Brain microvascular endothelial cell (primary cell): ENCODE data around the gene ZBTB6.

Source experiments
- DNase-seq: peaks from one replicate; pipeline ENCODE4 v3.0.0-alpha.2; 2020
- H3K27ac ChIP-seq: fragments of 250-450 bp; sonication (Bioruptor Pico); 2 replicates; pipeline ENCODE4 v1.5.1; 2020; ENCODE audit warnings: mild to moderate bottlenecking, moderate library complexity
- H3K27me3 ChIP-seq: fragments of 250-450 bp; sonication (Bioruptor Pico); replicated peaks from 2 replicates; pipeline ENCODE4 v1.5.1; 2020; ENCODE audit warnings: mild to moderate bottlenecking
- H3K36me3 ChIP-seq: fragments of 250-450 bp; sonication (Bioruptor Pico); replicated peaks from 2 replicates; pipeline ENCODE4 v1.5.1; 2020; ENCODE audit warnings: mild to moderate bottlenecking
- H3K4me3 ChIP-seq: 2 replicates; pipeline ENCODE4 v1.5.1; 2011; ENCODE audit warnings: low read depth, mild to moderate bottlenecking, control low read depth, low read length, moderate library complexity
- in situ Hi-C: cut with HindIII; loops from 2 replicates; pipeline ENCODE4 v1.10.0; 2017; ENCODE audit warnings: low sequenced_read_pairs, low pct_ligation_motif_present
- TF ChIP-seq, protein P1 (sequence below): IDR thresholded peaks from 2 replicates; pipeline ENCODE4 v1.5.1; 2011; ENCODE audit warnings: low read depth, mild to moderate bottlenecking, moderate library complexity, low read length, control low read depth, inconsistent platforms; ENCODE audit errors: missing control alignments

ZBTB6 gene

DNA sequence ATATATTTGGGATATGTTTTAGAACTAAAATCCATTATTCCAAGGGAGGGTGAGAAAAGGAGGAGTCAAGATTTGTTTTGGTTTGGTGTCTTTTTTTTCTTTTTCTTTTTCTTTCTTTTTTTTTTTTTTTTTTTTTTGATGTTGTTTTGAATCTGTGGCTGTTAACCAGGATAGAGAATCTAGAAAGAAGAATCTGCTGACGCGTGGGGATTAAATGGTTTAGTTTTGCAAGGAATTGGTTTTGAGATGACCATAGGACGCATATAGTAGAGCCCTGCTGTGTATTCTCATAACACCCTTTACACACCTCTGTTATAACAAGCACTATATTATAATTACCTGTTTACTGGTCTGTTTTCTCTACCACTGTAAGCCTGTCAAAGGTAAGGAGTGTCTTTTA lies 37.1 kb upstream of the ZBTB6 start:
- H3K36me3 ChIP-seq = no peaks in the 10 kb centered on the region
- in situ Hi-C loops = no loop called here
- H3K27me3 ChIP-seq = no peaks in the 10 kb centered on the region
- no peak for DNase-seq
- TF ChIP-seq, protein P1, sequence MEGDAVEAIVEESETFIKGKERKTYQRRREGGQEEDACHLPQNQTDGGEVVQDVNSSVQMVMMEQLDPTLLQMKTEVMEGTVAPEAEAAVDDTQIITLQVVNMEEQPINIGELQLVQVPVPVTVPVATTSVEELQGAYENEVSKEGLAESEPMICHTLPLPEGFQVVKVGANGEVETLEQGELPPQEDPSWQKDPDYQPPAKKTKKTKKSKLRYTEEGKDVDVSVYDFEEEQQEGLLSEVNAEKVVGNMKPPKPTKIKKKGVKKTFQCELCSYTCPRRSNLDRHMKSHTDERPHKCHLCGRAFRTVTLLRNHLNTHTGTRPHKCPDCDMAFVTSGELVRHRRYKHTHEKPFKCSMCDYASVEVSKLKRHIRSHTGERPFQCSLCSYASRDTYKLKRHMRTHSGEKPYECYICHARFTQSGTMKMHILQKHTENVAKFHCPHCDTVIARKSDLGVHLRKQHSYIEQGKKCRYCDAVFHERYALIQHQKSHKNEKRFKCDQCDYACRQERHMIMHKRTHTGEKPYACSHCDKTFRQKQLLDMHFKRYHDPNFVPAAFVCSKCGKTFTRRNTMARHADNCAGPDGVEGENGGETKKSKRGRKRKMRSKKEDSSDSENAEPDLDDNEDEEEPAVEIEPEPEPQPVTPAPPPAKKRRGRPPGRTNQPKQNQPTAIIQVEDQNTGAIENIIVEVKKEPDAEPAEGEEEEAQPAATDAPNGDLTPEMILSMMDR = no peak
- H3K27ac ChIP-seq = no peak overlapping the region
- H3K4me3 ChIP-seq = no peak overlapping the region

DNA sequence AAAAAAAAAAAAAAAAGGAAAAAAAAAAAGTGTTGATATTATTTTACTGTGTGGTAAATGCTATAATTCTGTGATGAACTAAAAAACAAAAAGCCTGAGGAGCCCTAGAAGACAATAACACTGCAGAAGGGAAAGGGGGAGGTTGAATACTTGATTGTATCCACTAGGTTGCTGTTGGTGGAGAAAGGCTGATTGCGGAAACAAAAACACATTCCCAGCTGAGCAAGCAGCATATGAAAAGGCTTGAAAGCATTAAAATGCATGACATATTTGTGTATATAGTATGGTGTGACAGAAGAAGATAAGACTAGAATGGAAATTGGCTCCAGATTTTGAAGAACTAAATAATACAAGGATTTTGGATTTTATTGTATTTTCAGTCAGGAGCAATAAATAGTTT lies 36.6 kb upstream of the ZBTB6 start:
- DNase-seq = no peak
- Histone ChIP-seq H3K27me3 (no peaks in the 10 kb centered on the region), H3K36me3 (no peaks in the 10 kb centered on the region), H3K4me3 (no peak overlapping the region), H3K27ac (no peak overlapping the region)
- in situ Hi-C loops = no loop called here
- TF ChIP-seq, protein P1 = no peak

DNA sequence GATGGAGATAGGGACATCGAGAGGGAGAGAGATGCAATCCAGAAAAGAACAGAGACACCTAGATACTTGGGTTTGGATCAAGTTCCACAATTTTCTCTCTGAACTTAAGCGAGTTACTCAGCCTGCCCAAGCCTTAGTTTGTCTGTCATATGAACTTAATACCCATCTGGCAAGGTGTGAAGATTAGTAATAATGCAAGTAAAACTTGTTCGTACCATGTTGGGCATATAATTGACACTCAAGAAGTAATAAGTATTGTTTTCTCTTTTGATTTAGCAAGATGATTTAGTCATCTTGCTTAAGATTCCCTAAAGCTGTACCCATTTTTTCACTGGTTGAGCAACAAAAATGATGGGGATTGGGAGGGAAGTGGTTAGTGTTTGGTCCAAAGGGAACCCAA lies 35.2 kb upstream of the ZBTB6 start:
- no peaks in the 10 kb centered on the region for H3K27me3 ChIP-seq
- no peak overlapping the region for H3K4me3 ChIP-seq
- DNase-seq = no peak
- in situ Hi-C loops = no loop called here
- H3K27ac ChIP-seq = no peak overlapping the region
- no peaks in the 10 kb centered on the region for H3K36me3 ChIP-seq
- TF ChIP-seq, protein P1 = no peak

DNA sequence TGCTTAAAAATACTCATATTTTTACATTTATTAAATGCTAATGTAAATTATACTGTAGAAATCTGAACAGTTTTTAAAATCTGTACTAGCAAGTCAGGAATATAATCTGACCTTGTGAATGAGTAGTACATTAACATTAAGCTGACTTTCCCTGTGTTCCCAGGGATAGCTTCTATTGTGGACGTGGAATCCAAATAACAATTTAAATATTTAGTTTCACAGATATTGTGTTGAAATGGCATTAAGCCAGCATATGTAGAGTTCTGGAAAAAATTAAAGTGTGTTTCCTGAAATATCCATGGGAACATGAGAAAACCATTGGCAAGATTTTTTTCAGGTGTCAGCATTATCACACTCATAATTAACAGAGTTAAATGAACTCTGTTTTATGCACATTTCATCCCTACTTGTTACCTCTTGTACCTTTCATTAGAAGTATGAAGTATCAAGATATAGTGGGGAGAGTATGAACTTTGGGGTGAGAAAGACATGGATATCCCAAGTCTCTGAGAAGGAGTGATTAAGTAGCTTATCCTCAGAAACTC lies 33.4 kb upstream of the ZBTB6 start:
- in situ Hi-C loops = no loop called here
- no peak for DNase-seq
- H3K36me3 ChIP-seq = no peaks in the 10 kb centered on the region
- no peak overlapping the region for H3K4me3 ChIP-seq
- H3K27ac ChIP-seq = no peak overlapping the region
- H3K27me3 ChIP-seq = no peaks in the 10 kb centered on the region
- TF ChIP-seq, protein P1 = no peak

DNA sequence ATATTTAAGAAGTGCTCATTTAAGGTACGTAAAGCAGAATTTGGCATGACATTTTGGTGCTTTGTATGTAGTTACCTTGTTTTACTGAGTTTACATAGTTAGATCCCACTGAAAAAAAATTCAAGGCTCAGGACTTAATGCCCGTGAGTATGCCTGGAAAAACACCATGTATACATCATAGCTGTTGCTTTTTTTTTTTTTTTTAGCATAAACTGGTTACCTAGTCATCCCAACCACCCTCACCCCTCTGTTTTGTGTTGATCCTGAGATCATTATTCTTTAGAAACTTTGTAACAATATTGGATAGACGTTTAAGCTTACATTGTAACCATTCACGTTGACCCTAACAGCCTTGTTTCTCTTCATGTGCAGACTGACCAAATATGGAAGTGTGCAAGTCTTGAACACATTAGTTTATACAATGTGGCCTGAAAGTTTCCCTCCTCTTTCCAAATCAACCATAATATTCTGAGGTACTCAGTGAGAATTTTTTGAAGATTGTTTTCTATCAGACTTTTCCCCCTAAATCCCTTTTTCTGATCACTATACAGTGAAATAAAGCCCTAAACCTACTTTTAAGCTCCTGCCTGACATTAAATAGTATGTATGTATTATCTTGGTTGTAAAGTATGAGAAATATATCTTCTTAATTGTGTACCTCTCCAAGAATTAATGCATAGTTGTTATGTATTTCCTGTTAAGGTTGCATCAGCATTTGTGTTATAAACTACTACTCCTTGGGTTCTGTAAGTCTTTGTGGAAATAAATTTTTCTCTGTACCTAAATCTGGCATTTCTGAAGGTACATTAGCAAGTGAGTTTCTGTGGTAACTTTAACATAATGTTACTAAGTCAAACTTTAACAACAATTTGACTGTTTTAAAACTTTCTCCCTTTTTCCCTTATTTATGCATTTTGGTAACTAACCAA lies 32.1 kb upstream of the ZBTB6 start:
- Histone ChIP-seq H3K36me3 (no peaks in the 10 kb centered on the region), H3K4me3 (no peak overlapping the region), H3K27me3 (no peaks in the 10 kb centered on the region), H3K27ac (no peak overlapping the region)
- in situ Hi-C loops = no loop called here
- TF ChIP-seq, protein P1 = no peak
- DNase-seq = no peak
